HEK293 (cell line): Measurements from ENCODE around the gene CLIC4.

ENCODE experiments used
- CTCF ChIA-PET: fragments of 350-600 bp; formaldehyde crosslinking; extraction: SDS; loops from one replicate; lab custom pipeline; 2021; ENCODE audit warnings: antibody characterized with exemption; lab: Yijun Ruan, JAX
- POLR2A ChIA-PET: fragments of 300-600 bp; formaldehyde crosslinking; extraction: SDS; loops from one replicate; lab custom pipeline; 2020; ENCODE audit warnings: antibody characterized with exemption, inconsistent platforms; lab: Yijun Ruan, JAX
- H3K27ac ChIP-seq: fragments of 200-500 bp; sonication (Bioruptor generic); 2 replicates; pipeline ENCODE4 v1.5.1; 2014; ENCODE audit warnings: low read depth, low read length, control low read depth, inconsistent platforms; ENCODE audit errors: extremely low read depth
- H3K36me3 ChIP-seq, 2 experiments: fragments of 200-500 bp in 1 of 2; sonication (Bioruptor generic) in 1 of 2; 1 replicate in 1 of 2; 2 replicates in 1 of 2; pipeline ENCODE4 v1.5.1; 2014 to 2017; ENCODE audit warnings: inconsistent platforms in 2 of 2, low read length in 2 of 2; ENCODE audit not compliant: control insufficient read depth in 2 of 2, insufficient read depth in 1 of 2
- H3K4me1 ChIP-seq: fragments of 200-500 bp; sonication (Bioruptor generic); 2 replicates; pipeline ENCODE4 v1.5.1; 2014; ENCODE audit warnings: mild to moderate bottlenecking, low read length, inconsistent platforms; ENCODE audit not compliant: control insufficient read depth, insufficient read depth
- H3K4me3 ChIP-seq: 2 replicates; pipeline ENCODE4 v1.5.1; 2011; ENCODE audit warnings: low read depth, mild to moderate bottlenecking, control low read depth, low read length, moderate library complexity
- H3K9me3 ChIP-seq: fragments of 200-500 bp; sonication (Bioruptor generic); 2 replicates; pipeline ENCODE4 v1.5.1; 2014; ENCODE audit warnings: low read depth, low read length, inconsistent platforms; ENCODE audit not compliant: control insufficient read depth, insufficient read depth
- GLI2 ChIP-seq: fragments of 450-650 bp; formaldehyde crosslinking; IDR thresholded peaks from 2 replicates; pipeline ENCODE4; 2017; ENCODE audit warnings: missing biosample characterization, missing genetic modification characterization, low read depth, borderline replicate concordance
- KLF7 ChIP-seq: fragments of 450-650 bp; formaldehyde crosslinking; IDR thresholded peaks from 2 replicates; pipeline ENCODE4 v1.5.1; 2016; ENCODE audit warnings: missing biosample characterization, missing genetic modification characterization, borderline replicate concordance
- KLF8 ChIP-seq: fragments of 450-650 bp; formaldehyde crosslinking; IDR thresholded peaks from 2 replicates; pipeline ENCODE4 v1.5.1; 2016; ENCODE audit warnings: missing biosample characterization, missing genetic modification characterization
- MEIS1 ChIP-seq: sonication (generic); formaldehyde crosslinking; IDR thresholded peaks from 2 replicates; pipeline ENCODE4 v1.8.1; 2022; ENCODE audit warnings: missing genetic modification reagents, mild to moderate bottlenecking, borderline replicate concordance
- PATZ1 ChIP-seq: fragments of 450-650 bp; formaldehyde crosslinking; IDR thresholded peaks from 2 replicates; pipeline ENCODE4 v1.5.1; 2016; ENCODE audit warnings: missing biosample characterization, missing genetic modification characterization
- PRDM4 ChIP-seq: fragments of 450-650 bp; formaldehyde crosslinking; IDR thresholded peaks from 2 replicates; pipeline ENCODE4 v1.5.1; 2017; ENCODE audit warnings: missing biosample characterization, missing genetic modification characterization
- RBAK ChIP-seq: fragments of 450-650 bp; formaldehyde crosslinking; IDR thresholded peaks from 2 replicates; pipeline ENCODE4 v1.5.1; 2016; ENCODE audit warnings: missing biosample characterization, missing genetic modification characterization
- SP7 ChIP-seq: fragments of 450-650 bp; formaldehyde crosslinking; IDR thresholded peaks from 2 replicates; pipeline ENCODE4 v1.5.1; 2016; ENCODE audit warnings: missing biosample characterization, missing genetic modification characterization
- ZBTB11 ChIP-seq: fragments of 450-650 bp; formaldehyde crosslinking; conservative IDR thresholded peaks from 2 replicates; pipeline ENCODE4 v1.5.1; 2016; ENCODE audit warnings: low read depth, missing biosample characterization, missing genetic modification characterization
- ZFP3 ChIP-seq: fragments of 450-650 bp; formaldehyde crosslinking; IDR thresholded peaks from 2 replicates; pipeline ENCODE4 v1.5.1; 2016; ENCODE audit warnings: low read depth, missing biosample characterization, missing genetic modification characterization
- ZFP37 ChIP-seq: fragments of 450-650 bp; formaldehyde crosslinking; IDR thresholded peaks from 2 replicates; pipeline ENCODE4 v1.5.1; 2016; ENCODE audit warnings: missing biosample characterization, missing genetic modification characterization
- ZNF138 ChIP-seq: fragments of 450-650 bp; formaldehyde crosslinking; IDR thresholded peaks from 2 replicates; pipeline ENCODE4 v1.5.1; 2016; ENCODE audit warnings: missing biosample characterization, missing genetic modification characterization, borderline replicate concordance
- ZNF175 ChIP-seq: fragments of 450-650 bp; formaldehyde crosslinking; IDR thresholded peaks from 2 replicates; pipeline ENCODE4 v1.5.1; 2016; ENCODE audit warnings: missing biosample characterization, missing genetic modification characterization
- ZNF184 ChIP-seq: fragments of 450-650 bp; IDR thresholded peaks from 2 replicates; pipeline ENCODE4 v1.5.1; 2018; ENCODE audit warnings: missing biosample characterization, mild to moderate bottlenecking, missing genetic modification characterization
- ZNF280C ChIP-seq: fragments of 450-650 bp; formaldehyde crosslinking; IDR thresholded peaks from 2 replicates; pipeline ENCODE4 v1.5.1; 2016; ENCODE audit warnings: missing biosample characterization, missing genetic modification characterization
- ZNF335 ChIP-seq: fragments of 450-650 bp; formaldehyde crosslinking; conservative IDR thresholded peaks from 2 replicates; pipeline ENCODE4 v1.5.1; 2016; ENCODE audit warnings: missing biosample characterization, missing genetic modification characterization
- ZNF394 ChIP-seq: fragments of 450-650 bp; formaldehyde crosslinking; IDR thresholded peaks from 2 replicates; pipeline ENCODE4 v1.5.1; 2016; ENCODE audit warnings: missing biosample characterization, missing genetic modification characterization, mild to moderate bottlenecking, moderate library complexity, borderline replicate concordance
- ZNF433 ChIP-seq: fragments of 450-650 bp; formaldehyde crosslinking; IDR thresholded peaks from 2 replicates; pipeline ENCODE4 v1.5.1; 2016; ENCODE audit warnings: missing biosample characterization, missing genetic modification characterization, low read depth
- ZNF544 ChIP-seq: fragments of 450-650 bp; formaldehyde crosslinking; IDR thresholded peaks from 2 replicates; pipeline ENCODE4 v1.5.0; 2017; ENCODE audit warnings: missing biosample characterization, missing genetic modification characterization
- ZNF645 ChIP-seq: fragments of 450-650 bp; formaldehyde crosslinking; IDR thresholded peaks from 2 replicates; pipeline ENCODE4; 2016; ENCODE audit warnings: missing biosample characterization, missing genetic modification characterization
- ZNF692 ChIP-seq: fragments of 450-650 bp; formaldehyde crosslinking; IDR thresholded peaks from 2 replicates; pipeline ENCODE4 v1.5.1; 2016; ENCODE audit warnings: missing biosample characterization, missing genetic modification characterization
- ZNF785 ChIP-seq: fragments of 450-650 bp; formaldehyde crosslinking; IDR thresholded peaks from 2 replicates; pipeline ENCODE4 v1.5.1; 2016; ENCODE audit warnings: missing biosample characterization, missing genetic modification characterization
- ZSCAN23 ChIP-seq: fragments of 450-650 bp; formaldehyde crosslinking; IDR thresholded peaks from 2 replicates; pipeline ENCODE4 v1.5.1; 2016; ENCODE audit warnings: missing biosample characterization, missing genetic modification characterization
- ZXDB ChIP-seq: fragments of 450-650 bp; formaldehyde crosslinking; IDR thresholded peaks from 2 replicates; pipeline ENCODE4 v1.5.1; 2016; ENCODE audit warnings: missing biosample characterization, missing genetic modification characterization

The CLIC4 gene

GRCh38 chr1:24745711-24746413 lies 615 bp downstream of the CLIC4 start:
- H3K4me3 ChIP-seq = peak overlapping the region; percentile 83
- H3K9me3 ChIP-seq = no peaks in the 10 kb centered on the region
- H3K36me3 ChIP-seq = no peaks in the 10 kb centered on the region; a peak in 1 of 3 replicates
- ChIA-PET CTCF (interaction anchor here (0.7 to 3.5 kb wide), 6 partner anchors 11 to 85 kb away, joined by 3 to 26 read pairs (median 6); no protein-coding TSS in a partner anchor), POLR2A (interaction anchor here (0.7 to 2.6 kb wide), 27 partner anchors 10 to 727 kb away, joined by 3 to 47 read pairs (median 7); partner anchors contain the start of gene RCAN3)
- peak overlapping the region; percentile 91 for H3K27ac ChIP-seq
- H3K4me1 ChIP-seq = peaks cover 5% of the 10 kb centered on the region; the same call in 1 of the 2 replicates
- TF ChIP-seq ZSCAN23 (tag by site-specific recombination) (no peak), ZNF692 (tag by site-specific recombination) (peak; percentile 66), ZNF394 (tag by site-specific recombination) (peak; percentile 88), GLI2 (tag by site-specific recombination) (no peak), ZNF184 (tag by site-specific recombination) (0 out of 2 replicates have a peak, but pooled peaks have one; percentile 5), ZXDB (peak; percentile 26; the same call in 1 of the 2 replicates), ZNF433 (no peak), ZNF544 (no peak), RBAK (tag by site-specific recombination) (no peak), ZNF335 (tag by site-specific recombination) (peak; percentile 62), ZBTB11 (tag by site-specific recombination) (0 out of 2 replicates have a peak, but pooled peaks have one; percentile 31), MEIS1 (no peak), ZNF645 (tag by site-specific recombination) (no peak), KLF8 (tag by site-specific recombination) (peak; percentile 42), PATZ1 (peak; percentile 45), PRDM4 (0 out of 2 replicates have a peak, but pooled peaks have one; percentile 20), KLF7 (tag by site-specific recombination) (no peak), ZNF280C (no peak), ZFP37 (tag by site-specific recombination) (0 out of 2 replicates have a peak, but pooled peaks have one; percentile 30), ZNF785 (tag by site-specific recombination) (no peak), ZNF138 (tag by site-specific recombination) (no peak), ZFP3 (no peak), ZNF175 (tag by site-specific recombination) (no peak), SP7 (tag by site-specific recombination) (no peak; the same call in 1 of the 2 replicates)
